Measurements from ENCODE around the gene TEX44. TPM values are rescaled to one million over a fixed set of nuclear protein-coding genes. Genes with fewer than 3 reads are reported as not detected.

TEX44 gene
- total and polyA plus RNA-seq, 5 donors from 2014 or later = not detected

Other genes with a start within 250 kb of the TEX44 start
- gene B3GNT7, start 197.2 kb upstream of the TEX44 start, total RNA-seq = not detected
- gene B3GNT7, start 197.2 kb upstream of the TEX44 start, polyA plus RNA-seq = not detected
- gene NCL, start 128.4 kb upstream of the TEX44 start, total RNA-seq = 435 TPM
- gene NCL, start 128.4 kb upstream of the TEX44 start, polyA plus RNA-seq = 100 to 1,000 TPM; 296 to 366 (median 316) TPM
- gene NMUR1, start 62.4 kb upstream of the TEX44 start, total RNA-seq = 0.35 TPM
- under 1 TPM; 0.25 to 0.90 (median 0.32) TPM for gene NMUR1, start 62.4 kb upstream of the TEX44 start, polyA plus RNA-seq
- gene PTMA, start 115.7 kb downstream of the TEX44 start, total RNA-seq = 1,458 TPM
- gene PTMA, start 115.7 kb downstream of the TEX44 start, polyA plus RNA-seq = 1,000 to 10,000 TPM; 1,762 to 2,131 (median 2,045) TPM
- 25.7 TPM for gene PDE6D, start 188.4 kb downstream of the TEX44 start, total RNA-seq
- 10 to 100 TPM; 59.1 to 82.2 (median 60.5) TPM for gene PDE6D, start 188.4 kb downstream of the TEX44 start, polyA plus RNA-seq
- 48.8 TPM for gene COPS7B, start 193.6 kb downstream of the TEX44 start, total RNA-seq
- gene COPS7B, start 193.6 kb downstream of the TEX44 start, polyA plus RNA-seq = 10 to 100 TPM; 23.6 to 31.0 (median 27.5) TPM